Measurements from ENCODE around the gene HOXB8. TPM values are rescaled to one million over a fixed set of nuclear protein-coding genes. Genes with fewer than 3 reads are reported as not detected.

Gene HOXB8
- total RNA-seq, 1 donor from 2014 or later = 0.21 TPM

- Histone ChIP-seq H3K27ac (no peak overlapping the region), H3K9me3 (no peaks in the 10 kb centered on the region), H3K27me3 (ENCODE audit: low read depth) (peaks cover 98% of the 10 kb centered on the region), H3K4me3 (no peak overlapping the region), H3K4me1 (peaks cover 29% of the 10 kb centered on the region), H3K36me3 (no peaks in the 10 kb centered on the region)
- intact Hi-C loops (cut with DNase I) = no loop called here
- no peak for DNase-seq
- no peak for TF ChIP-seq CTCF (IDR thresholded peaks at IDR 0.05)
- no peak for ATAC-seq
These were observed 7.8 kb upstream of the HOXB8 start for GRCh38 chr17:48622857-48623256.

GRCh38 chr17:48621410-48622392 lies 6.6 kb upstream of the HOXB8 start:
- intact Hi-C loops (cut with DNase I) = no loop called here
- peaks cover 26% of the 10 kb centered on the region for H3K4me1 ChIP-seq
- no peak for TF ChIP-seq CTCF (IDR thresholded peaks at IDR 0.05)
- DNase-seq = no peak
- no peak overlapping the region for H3K27ac ChIP-seq
- H3K4me3 ChIP-seq = no peak overlapping the region
- no peaks in the 10 kb centered on the region for H3K36me3 ChIP-seq
- ATAC-seq = no peak
- H3K9me3 ChIP-seq = no peaks in the 10 kb centered on the region
- H3K27me3 ChIP-seq (ENCODE audit: low read depth) = peaks cover 98% of the 10 kb centered on the region

- no peak for TF ChIP-seq CTCF (IDR thresholded peaks at IDR 0.05)
- H3K9me3 ChIP-seq = no peaks in the 10 kb centered on the region
- no peaks in the 10 kb centered on the region for H3K36me3 ChIP-seq
- H3K27me3 ChIP-seq (ENCODE audit: low read depth) = peaks cover 98% of the 10 kb centered on the region
- DNase-seq (no peak), ATAC-seq (no peak)
- intact Hi-C loops (cut with DNase I) = no loop called here
- H3K4me1 ChIP-seq = peaks cover 15% of the 10 kb centered on the region
- no peak overlapping the region for H3K27ac ChIP-seq
- no peak overlapping the region for H3K4me3 ChIP-seq
These were observed 5.5 kb upstream of the HOXB8 start for GRCh38 chr17:48620461-48621139.

GRCh38 chr17:48619826-48620449 lies 4.8 kb upstream of the HOXB8 start:
- Histone ChIP-seq H3K36me3 (no peaks in the 10 kb centered on the region), H3K9me3 (no peaks in the 10 kb centered on the region), H3K27me3 (ENCODE audit: low read depth) (peaks cover 97% of the 10 kb centered on the region), H3K4me3 (no peak overlapping the region), H3K4me1 (peaks cover 8% of the 10 kb centered on the region), H3K27ac (no peak overlapping the region)
- ATAC-seq (no peak), DNase-seq (no peak)
- TF ChIP-seq CTCF (IDR thresholded peaks at IDR 0.05) = no peak
- intact Hi-C loops (cut with DNase I) = no loop called here

GRCh38 chr17:48618256-48618896 lies 3.3 kb upstream of the HOXB8 start:
- ATAC-seq = peak; percentile 91 to 94
- H3K27ac ChIP-seq = no peak overlapping the region

More at GRCh38 chr17:48618256-48618896, 3.3 kb upstream of the HOXB8 start:
- Histone ChIP-seq H3K4me3 (no peak overlapping the region), H3K9me3 (no peaks in the 10 kb centered on the region), H3K27me3 (ENCODE audit: low read depth) (peaks cover 97% of the 10 kb centered on the region), H3K36me3 (no peaks in the 10 kb centered on the region), H3K4me1 (peaks cover 12% of the 10 kb centered on the region)
- DNase-seq = peak; percentile 89
- intact Hi-C loops (cut with DNase I) = no loop called here
- TF ChIP-seq CTCF (IDR thresholded peaks at IDR 0.05) = peak; percentile 97
